ENCODE measurements around the gene INTS1.

DNA sequence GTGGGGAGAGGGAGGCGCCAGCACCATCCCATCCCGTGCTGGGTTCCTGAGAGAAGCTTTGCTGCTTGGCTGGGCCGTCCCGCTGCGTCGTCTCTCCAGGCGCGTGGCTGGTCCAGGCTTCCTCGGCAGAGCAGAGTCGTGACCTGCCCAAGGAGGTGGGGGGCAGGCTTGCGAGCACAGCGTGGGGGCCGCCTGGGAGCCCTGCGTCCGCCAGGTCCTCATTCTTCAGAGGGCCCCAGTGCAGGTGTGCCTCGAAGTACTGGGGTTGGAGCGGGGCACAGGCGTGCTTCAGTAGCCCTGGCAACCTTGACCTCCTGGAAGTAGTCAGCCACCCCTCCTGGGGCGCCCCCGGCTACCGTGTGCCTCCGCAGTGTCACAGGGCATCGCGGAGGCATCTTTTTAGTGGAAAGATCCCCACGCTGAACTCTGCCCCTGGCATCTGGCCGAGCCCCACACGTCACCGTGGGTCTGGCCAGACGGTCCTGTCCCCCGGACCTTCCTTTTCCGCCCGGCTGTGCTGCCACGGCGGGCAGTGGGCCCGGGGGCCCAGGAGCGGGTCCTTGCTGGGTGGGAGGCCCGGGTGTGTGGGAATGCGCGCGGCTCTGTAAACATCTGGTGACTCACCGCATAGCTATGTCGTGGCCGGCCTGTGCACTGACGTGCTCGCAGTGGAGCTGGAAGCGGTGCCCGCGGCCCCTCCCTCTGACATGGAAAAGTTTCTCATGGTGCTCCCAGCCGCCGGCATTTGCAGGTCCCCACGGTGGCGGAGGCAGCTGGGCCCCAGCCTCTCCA is 32.8 kb upstream of the INTS1 start:
- TF ChIP-seq, protein P1, sequence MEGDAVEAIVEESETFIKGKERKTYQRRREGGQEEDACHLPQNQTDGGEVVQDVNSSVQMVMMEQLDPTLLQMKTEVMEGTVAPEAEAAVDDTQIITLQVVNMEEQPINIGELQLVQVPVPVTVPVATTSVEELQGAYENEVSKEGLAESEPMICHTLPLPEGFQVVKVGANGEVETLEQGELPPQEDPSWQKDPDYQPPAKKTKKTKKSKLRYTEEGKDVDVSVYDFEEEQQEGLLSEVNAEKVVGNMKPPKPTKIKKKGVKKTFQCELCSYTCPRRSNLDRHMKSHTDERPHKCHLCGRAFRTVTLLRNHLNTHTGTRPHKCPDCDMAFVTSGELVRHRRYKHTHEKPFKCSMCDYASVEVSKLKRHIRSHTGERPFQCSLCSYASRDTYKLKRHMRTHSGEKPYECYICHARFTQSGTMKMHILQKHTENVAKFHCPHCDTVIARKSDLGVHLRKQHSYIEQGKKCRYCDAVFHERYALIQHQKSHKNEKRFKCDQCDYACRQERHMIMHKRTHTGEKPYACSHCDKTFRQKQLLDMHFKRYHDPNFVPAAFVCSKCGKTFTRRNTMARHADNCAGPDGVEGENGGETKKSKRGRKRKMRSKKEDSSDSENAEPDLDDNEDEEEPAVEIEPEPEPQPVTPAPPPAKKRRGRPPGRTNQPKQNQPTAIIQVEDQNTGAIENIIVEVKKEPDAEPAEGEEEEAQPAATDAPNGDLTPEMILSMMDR (IDR thresholded peaks at IDR 0.05; ENCODE audit: low read depth, low read length, poor library complexity, severe bottlenecking) = no peak
- TF ChIP-seq EZH2phosphoT487 (IDR thresholded peaks at IDR 0.05; ENCODE audit: borderline replicate concordance, low read length) = no peak
